ENCODE results near the gene E2F3. TPM values are rescaled to one million over a fixed set of nuclear protein-coding genes. Genes with fewer than 3 reads are reported as not detected.

Gene E2F3
- total RNA-seq, 6 experiments from 2014 or later = 1.1 to 6.3 (median 4.1) TPM

DNA sequence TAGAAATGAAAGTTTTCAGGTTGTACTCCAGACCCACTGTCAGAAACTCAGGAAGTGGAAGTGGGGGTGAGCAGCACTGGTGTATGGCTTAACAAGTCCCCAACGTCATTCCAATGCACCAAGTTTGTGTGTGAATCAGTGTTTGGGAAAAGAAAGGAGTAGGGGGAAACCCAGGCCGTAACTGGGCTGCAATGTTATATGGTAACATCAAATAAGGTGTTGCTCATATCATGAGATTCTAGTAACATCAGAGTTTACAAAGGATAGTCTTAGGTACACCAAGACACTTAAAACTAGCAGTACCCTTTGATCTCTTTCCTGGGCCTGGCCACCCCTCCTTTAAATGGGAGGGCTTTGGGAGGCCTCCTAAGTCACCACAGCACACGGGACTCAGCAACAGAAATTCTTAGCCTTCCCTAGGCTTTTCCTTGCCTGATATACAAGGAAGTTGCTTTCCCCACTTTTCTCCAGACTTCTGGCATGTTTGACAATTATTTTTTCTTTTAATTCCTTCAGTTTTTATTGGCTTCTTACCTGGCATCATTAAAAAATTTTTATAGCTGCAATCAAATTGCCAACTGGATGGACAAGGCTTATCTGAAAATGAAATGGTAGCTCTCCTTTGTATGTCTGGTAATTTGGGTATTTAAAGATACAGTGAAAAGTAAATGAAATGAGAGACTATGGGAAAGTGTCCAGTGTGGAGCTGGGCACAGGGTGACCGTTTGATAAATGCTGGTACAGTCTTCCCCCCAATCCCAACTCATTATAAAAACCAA, 15.1 kb downstream of the E2F3 start:
- 55% methylated on average over 4 of the region's 4 CpGs for whole genome bisulfite sequencing (ENCODE audit: insufficient coverage, low coverage, low lambda C conversion rate, missing lambda C conversion rate)
- intact Hi-C loops (cut with DNase I) = no loop called here
- ATAC-seq (no peak), DNase-seq (no peak)
- no peaks in the 10 kb centered on the region for H3K4me1 ChIP-seq
- no peak overlapping the region for H3K27ac ChIP-seq
- H3K9me3 ChIP-seq = no peaks in the 10 kb centered on the region
- no peak overlapping the region for H3K4me3 ChIP-seq
- no peaks in the 10 kb centered on the region for H3K36me3 ChIP-seq
- TF ChIP-seq POLR2A (IDR thresholded peaks at IDR 0.05) = no peak
- TF ChIP-seq, protein P1, sequence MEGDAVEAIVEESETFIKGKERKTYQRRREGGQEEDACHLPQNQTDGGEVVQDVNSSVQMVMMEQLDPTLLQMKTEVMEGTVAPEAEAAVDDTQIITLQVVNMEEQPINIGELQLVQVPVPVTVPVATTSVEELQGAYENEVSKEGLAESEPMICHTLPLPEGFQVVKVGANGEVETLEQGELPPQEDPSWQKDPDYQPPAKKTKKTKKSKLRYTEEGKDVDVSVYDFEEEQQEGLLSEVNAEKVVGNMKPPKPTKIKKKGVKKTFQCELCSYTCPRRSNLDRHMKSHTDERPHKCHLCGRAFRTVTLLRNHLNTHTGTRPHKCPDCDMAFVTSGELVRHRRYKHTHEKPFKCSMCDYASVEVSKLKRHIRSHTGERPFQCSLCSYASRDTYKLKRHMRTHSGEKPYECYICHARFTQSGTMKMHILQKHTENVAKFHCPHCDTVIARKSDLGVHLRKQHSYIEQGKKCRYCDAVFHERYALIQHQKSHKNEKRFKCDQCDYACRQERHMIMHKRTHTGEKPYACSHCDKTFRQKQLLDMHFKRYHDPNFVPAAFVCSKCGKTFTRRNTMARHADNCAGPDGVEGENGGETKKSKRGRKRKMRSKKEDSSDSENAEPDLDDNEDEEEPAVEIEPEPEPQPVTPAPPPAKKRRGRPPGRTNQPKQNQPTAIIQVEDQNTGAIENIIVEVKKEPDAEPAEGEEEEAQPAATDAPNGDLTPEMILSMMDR (IDR thresholded peaks at IDR 0.05) = no peak
- no peaks in the 10 kb centered on the region for H3K27me3 ChIP-seq

DNA sequence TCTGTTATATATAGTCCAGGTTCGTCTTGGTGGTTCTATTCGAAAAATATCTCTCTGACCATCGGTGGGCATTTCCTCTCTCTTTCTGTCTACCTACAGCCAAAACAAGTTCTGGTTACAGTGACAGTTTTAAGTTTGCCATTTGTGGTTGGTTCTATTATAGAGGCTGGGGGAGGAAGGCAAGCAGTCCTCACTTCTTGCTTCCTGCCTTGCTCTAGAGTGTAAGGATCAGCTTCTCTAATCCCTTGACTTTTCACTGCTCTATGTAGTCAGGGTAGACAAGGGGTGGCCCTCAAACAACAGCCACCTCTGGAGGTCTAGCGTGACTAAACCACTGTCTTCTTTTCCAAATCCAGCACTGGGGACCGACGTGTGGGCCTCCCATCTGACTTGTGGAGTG, 16.1 kb downstream of the E2F3 start:
- peak in 1 of 4 donors; percentile 39 for ATAC-seq
- no peaks in the 10 kb centered on the region for H3K4me1 ChIP-seq
- DNase-seq = no peak
- H3K9me3 ChIP-seq = no peaks in the 10 kb centered on the region
- H3K27me3 ChIP-seq = no peaks in the 10 kb centered on the region
- no peak overlapping the region for H3K4me3 ChIP-seq
- no peak overlapping the region for H3K27ac ChIP-seq
- H3K36me3 ChIP-seq = no peaks in the 10 kb centered on the region
- intact Hi-C loops (cut with DNase I) = no loop called here
- 72% methylated on average over 5 of the region's 6 CpGs for WGBS (ENCODE audit: insufficient coverage, low coverage, low lambda C conversion rate, missing lambda C conversion rate)
- TF ChIP-seq, protein P1 (IDR thresholded peaks at IDR 0.05) = no peak
- TF ChIP-seq POLR2A (IDR thresholded peaks at IDR 0.05) = no peak

DNA sequence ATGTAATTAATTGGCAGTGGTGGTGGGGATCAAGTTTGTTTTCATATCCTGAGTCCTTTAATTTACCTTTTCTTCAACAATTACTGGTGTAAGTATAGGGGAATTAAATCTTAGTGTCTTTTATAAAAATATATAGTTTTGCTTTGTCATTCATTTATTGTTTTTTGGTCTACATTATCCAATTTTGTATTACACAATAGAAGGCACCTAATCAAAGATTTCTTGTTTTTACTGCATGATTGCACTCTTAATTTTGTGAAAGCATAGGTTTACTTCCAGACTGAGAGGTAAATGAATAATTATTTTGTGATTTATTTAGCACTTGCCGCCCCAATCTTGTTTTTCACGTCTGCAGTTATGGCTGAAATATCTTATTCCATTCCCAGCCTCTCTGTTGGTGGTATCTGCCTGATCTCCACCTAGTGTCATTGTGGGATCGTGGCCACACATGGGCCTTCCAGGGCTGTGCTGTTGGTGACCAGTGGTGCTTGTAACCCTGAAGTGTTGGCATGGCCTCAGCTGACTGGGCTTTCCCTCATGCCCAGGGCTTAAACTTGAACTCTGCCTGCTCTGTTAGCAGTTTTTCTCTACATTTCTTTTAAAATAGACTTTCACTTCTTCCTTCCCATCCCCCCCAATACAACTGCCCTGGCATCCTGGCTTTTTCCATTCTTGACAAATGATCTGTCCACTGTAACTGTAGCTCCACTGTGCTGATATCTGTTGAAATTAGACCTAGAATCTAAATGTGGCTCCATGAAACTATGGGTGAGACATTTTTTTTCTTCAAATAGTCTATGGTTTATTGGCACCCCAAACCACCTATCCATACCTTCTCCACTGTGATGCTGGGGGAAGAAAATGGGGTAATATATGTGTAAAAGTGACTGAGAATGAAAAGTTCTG, 24.8 kb downstream of the E2F3 start:
- 93% methylated on average over 3 of the region's 3 CpGs for WGBS (ENCODE audit: insufficient coverage, low coverage, low lambda C conversion rate, missing lambda C conversion rate)
- no peak overlapping the region for H3K27ac ChIP-seq
- H3K27me3 ChIP-seq = no peaks in the 10 kb centered on the region
- no peak overlapping the region for H3K4me3 ChIP-seq
- ATAC-seq (peak in 1 of 4 donors; percentile 13), DNase-seq (no peak)
- peaks cover 0 to 22% (median 0%) of the 10 kb centered on the region in 4 donors for H3K4me1 ChIP-seq
- TF ChIP-seq, protein P1 (IDR thresholded peaks at IDR 0.05) = no peak
- TF ChIP-seq POLR2A (IDR thresholded peaks at IDR 0.05) = no peak
- no peaks in the 10 kb centered on the region for H3K9me3 ChIP-seq
- no peaks in the 10 kb centered on the region for H3K36me3 ChIP-seq
- intact Hi-C loops (cut with DNase I) = no loop called here

DNA sequence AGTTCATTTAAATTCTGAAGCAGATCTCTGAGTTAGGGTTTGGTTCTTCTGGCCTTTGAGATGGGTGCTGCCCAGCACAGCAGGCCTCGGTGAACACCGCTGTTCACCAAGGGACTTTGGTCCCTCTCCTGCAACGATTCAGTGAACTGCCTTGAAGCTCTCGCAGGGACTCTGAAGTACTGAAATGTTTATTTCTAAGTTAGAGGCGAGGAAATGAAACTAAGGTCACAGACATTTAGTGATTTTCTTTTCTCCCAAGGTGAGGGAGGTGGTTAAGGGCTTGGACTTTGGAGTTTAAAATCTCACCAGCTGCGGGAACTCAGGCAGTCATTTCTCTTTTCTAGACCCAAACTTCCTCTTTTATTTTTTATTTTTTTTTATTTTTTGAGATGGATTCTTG, 26.2 kb downstream of the E2F3 start:
- DNase-seq = no peak
- WGBS (ENCODE audit: insufficient coverage, low coverage, low lambda C conversion rate, missing lambda C conversion rate) = 46% methylated on average over 6 of the region's 6 CpGs
- intact Hi-C loops (cut with DNase I) = no loop called here

More for the DNA sequence above, 26.2 kb downstream of the E2F3 start:
- no peaks in the 10 kb centered on the region for H3K27me3 ChIP-seq
- H3K4me1 ChIP-seq = peaks cover 0 to 22% (median 0%) of the 10 kb centered on the region in 4 donors
- H3K4me3 ChIP-seq = no peak overlapping the region
- no peaks in the 10 kb centered on the region for H3K9me3 ChIP-seq
- H3K27ac ChIP-seq = peak overlapping the region in 1 of 3 donors; percentile 43
- H3K36me3 ChIP-seq = no peaks in the 10 kb centered on the region
- TF ChIP-seq POLR2A (IDR thresholded peaks at IDR 0.05) = no peak
- TF ChIP-seq, protein P1 (IDR thresholded peaks at IDR 0.05) = no peak
- ATAC-seq = peak; percentile 52 to 73 (median 62)

Data from right lobe of liver (tissue), 6 donors.